Right forelimb (tissue), 1 donor: ENCODE measurements around the gene AHNAK.
A peak's percentile ranks its signal among the peaks of the same experiment; 100 is the strongest.
"Not testable (repeated sequence)": the region's sequence is repeated elsewhere in the genome, so short reads cannot be mapped to it uniquely, and the experiment has no call there.

Experiments
- DNase-seq: peaks from one replicate; pipeline ENCODE4 v3.0.0-alpha.2; 2018

AHNAK gene

DNA sequence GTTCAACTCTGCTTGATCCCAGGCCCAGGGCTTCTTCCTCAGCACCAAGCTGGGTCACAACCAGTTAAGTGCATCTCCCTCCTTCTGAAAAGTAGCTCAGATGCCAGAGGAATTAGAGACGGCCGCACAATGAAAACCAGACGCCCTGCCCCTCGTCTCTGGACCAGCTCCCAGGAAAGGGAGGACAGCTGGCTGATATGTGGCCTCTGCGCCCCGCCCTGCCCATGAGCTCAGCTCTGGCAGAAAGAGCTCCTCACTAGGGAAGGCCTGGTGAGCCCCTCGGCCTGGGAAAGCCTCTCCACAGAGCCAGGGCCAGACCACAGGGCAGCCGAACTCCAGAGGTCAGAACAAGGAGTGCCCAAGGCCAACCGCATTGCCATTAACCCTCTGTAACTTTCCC, 145.8 kb downstream of the AHNAK start:
- peak; percentile 91 for DNase-seq

- DNase-seq = peak; percentile 65
These were observed 146.3 kb downstream of the AHNAK start for GRCh38 chr11:62400281-62400680.

GRCh38 chr11:62399878-62400266, 146.7 kb downstream of the AHNAK start:
- peak; percentile 88 for DNase-seq

DNA sequence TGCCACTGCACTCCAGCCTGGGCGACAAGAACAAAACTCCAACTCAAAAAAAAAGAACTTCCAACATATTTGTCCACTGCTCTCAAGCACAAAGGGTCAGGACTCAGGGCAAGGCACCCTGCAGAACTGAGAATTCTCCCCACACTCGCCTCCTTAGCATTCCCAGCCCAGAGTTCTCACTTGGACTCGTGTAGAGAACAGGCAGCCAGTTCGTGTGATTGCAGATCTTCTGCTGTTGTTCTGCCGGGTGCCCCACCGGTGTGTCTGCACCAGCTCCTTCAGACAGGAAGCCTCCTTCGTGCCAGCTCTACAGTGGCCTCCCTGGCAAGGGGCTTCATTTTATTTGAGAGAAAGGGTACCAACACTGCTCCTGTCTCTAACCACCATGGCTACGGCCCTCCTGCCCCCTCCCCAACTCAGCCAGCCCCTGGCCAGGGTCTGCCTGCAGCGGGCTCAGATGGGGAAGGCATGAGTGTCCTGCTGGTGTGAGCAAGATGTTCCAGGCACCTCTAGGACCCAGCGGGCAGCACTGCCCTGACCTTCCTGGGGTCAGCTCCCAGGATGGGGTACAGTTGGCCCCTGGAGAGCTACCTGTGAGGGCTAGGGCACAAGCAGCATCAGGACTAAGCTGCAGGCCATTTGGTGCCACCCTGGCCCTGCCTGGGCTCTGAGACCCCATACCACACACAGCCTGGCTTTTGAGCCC, 147.3 kb downstream of the AHNAK start:
- no peak for DNase-seq

- DNase-seq = no peak
These were observed 148.3 kb downstream of the AHNAK start for GRCh38 chr11:62398011-62398994.

DNA sequence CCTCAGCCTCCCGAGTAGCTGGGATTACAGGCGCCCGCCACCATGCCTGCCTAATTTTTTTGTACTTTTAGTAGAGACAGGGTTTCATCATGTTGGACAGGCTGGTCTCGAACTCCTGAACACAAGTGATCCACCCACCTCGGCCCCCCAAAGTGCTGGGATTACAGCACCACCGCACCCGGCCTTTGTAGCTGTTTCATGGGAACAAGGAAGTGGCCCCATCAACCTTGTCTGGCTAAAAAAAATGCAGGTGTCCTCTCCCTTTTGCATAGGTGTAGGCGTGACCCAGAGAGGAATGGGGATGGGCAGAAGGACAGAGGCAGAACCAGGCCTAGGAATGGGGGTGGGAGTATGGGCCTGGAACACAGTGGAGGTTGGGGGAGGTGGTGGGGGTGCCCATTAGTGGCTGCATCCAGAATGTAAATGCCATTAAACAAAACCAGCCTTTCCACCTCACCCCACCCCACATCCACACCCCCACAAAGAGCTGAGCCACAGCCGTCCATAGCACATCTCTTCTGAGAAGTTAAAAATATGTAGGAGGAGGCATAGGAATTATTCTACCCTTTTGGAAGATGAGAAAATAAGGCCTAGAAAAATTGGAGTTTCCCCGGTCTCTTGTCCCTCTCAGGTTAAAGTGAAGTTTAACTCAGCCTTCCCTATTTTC, 150.6 kb downstream of the AHNAK start:
- DNase-seq = no peak

GRCh38 chr11:62394825-62395538, 151.6 kb downstream of the AHNAK start:
- peak; percentile 88 for DNase-seq

- DNase-seq = no peak
These were observed 152.9 kb downstream of the AHNAK start for GRCh38 chr11:62393735-62394134.

DNA sequence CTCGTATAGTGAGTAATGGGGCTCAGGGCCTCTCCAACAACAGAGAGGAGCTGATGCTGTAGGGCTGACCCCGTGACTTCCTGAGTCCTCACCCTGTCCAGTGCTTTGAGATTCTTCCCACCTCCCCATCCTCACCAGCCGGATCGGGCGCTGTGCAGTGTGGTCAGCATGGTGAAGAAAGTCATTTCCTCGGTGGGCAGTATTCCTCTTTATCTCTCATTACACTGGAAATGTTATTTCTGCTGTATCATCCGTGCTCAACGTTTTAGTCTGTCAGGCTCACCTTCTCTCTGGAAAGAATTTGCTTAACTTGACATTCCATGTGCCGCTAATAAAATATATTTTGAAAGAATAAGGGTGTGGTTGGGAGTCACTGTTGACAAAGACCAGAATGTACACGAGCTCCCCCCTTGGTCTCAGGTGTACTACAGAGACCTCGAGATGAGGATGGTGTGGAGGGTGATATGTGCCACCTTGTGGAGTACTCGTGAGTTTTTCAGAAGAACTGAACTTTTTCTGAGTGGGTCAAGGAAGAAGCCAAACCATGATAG, 153.5 kb downstream of the AHNAK start:
- DNase-seq = no peak

DNA sequence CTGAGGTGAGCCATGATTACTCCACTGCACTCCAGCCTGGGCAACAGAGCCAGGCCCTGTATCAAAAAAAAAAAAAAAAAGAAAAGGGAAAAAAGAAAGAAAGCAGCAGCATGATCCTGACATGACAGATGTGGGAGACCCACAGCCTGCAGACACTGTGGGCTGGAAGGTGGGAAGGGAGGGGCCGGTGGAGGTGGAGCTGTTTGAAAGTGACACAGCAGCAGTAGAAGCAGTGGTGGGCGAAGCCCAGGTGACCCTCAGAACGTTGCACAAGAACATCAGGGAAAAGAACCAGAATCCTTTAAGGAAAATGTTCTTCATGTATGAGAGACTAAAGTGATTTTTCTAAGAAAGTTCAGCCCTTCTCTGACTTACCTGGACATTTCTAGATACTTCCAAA, 154.1 kb downstream of the AHNAK start:
- DNase-seq = no peak

DNA sequence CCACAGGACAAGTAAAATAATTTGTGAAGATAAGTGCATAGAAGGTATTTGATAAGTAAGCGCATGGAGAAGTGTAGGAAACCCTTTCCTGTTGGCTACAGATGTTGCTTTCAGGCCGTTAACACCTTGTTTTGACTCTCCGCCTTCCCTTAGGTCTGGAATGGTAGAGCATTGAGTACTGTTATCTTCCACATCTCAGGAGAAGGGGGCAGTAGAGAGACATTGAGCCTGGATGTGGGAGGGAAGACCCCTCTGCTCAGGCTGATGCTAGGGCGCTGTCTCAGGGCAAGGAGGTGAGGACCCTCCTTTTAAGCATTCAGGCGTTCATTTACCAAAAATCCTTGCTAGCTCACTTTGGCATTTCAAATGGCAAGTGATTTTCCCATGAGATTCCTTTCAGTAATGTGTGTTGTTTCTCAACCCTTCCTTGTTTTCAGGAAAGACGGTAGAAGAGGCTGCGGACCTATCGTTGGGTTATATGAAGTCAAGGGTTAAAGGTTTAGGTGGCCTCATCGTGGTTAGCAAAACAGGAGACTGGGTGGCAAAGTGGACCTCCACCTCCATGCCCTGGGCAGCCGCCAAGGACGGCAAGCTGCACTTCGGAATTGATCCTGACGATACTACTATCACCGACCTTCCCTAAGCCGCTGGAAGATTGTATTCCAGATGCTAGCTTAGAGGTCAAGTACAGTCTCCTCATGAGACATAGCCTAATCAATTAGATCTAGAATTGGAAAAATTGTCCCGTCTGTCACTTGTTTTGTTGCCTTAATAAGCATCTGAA, 154.8 kb downstream of the AHNAK start:
- DNase-seq = no peak

GRCh38 chr11:62390722-62391121, 155.9 kb downstream of the AHNAK start:
- DNase-seq = no peak

DNA sequence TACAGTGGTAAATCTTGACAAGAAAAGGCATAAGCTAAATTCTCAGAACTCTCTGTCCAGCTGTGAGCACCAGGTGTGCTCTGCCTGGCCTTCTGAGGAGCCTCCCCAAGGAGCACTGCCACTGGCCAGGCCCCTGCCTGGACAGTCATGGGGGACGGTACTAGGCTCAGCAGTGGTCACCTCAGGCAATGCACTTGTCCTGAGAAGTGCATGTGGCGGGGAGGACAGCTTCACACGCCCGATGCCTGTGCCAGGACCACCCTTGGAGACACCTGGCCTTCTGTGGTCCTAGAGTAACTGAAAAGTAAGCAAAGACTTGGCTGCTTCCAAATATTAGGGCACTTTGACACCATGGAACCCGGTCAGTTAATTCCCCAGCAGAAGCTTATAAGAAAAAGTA, 156.4 kb downstream of the AHNAK start:
- DNase-seq = no peak

GRCh38 chr11:62388999-62389398, 157.6 kb downstream of the AHNAK start:
- DNase-seq = no peak

- DNase-seq = no peak
These were observed 159.2 kb downstream of the AHNAK start for GRCh38 chr11:62387381-62387780.

GRCh38 chr11:62386083-62386482, 160.5 kb downstream of the AHNAK start:
- DNase-seq = not testable (repeated sequence)

- no peak for DNase-seq
These were observed 162.8 kb downstream of the AHNAK start for GRCh38 chr11:62383822-62384221.
